ENCODE measurements around the gene FAM187B.

DNA sequence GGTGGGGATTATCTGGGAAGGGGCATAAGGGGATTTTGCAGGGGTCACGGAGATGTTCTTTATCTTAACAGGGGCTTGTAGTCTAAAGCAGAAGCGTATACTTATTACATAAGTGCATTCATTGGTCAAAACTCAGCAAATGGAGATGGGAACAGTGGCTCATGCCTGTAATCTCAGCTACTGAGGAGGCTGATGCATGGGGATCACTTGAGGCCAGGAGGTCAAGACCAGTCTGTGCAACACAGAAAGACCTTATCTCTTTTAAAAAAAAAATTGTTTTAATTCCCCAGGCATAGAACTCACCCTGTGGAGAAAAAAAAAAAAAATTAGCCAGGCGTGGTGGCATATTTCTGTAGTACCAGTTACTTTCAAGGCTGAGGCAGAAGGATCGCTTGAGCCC, 18.9 kb downstream of the FAM187B start:
- TF ChIP-seq, protein P1, sequence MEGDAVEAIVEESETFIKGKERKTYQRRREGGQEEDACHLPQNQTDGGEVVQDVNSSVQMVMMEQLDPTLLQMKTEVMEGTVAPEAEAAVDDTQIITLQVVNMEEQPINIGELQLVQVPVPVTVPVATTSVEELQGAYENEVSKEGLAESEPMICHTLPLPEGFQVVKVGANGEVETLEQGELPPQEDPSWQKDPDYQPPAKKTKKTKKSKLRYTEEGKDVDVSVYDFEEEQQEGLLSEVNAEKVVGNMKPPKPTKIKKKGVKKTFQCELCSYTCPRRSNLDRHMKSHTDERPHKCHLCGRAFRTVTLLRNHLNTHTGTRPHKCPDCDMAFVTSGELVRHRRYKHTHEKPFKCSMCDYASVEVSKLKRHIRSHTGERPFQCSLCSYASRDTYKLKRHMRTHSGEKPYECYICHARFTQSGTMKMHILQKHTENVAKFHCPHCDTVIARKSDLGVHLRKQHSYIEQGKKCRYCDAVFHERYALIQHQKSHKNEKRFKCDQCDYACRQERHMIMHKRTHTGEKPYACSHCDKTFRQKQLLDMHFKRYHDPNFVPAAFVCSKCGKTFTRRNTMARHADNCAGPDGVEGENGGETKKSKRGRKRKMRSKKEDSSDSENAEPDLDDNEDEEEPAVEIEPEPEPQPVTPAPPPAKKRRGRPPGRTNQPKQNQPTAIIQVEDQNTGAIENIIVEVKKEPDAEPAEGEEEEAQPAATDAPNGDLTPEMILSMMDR (IDR thresholded peaks at IDR 0.05; ENCODE audit: insufficient read depth, low read depth, low read length): no peak
- no peak for TF ChIP-seq EZH2 (IDR thresholded peaks at IDR 0.05; ENCODE audit: insufficient read depth, low read length)

Measured in astrocyte (in vitro differentiated cells and primary cell).